Measurements from ENCODE around the gene BRIX1.

DNA sequence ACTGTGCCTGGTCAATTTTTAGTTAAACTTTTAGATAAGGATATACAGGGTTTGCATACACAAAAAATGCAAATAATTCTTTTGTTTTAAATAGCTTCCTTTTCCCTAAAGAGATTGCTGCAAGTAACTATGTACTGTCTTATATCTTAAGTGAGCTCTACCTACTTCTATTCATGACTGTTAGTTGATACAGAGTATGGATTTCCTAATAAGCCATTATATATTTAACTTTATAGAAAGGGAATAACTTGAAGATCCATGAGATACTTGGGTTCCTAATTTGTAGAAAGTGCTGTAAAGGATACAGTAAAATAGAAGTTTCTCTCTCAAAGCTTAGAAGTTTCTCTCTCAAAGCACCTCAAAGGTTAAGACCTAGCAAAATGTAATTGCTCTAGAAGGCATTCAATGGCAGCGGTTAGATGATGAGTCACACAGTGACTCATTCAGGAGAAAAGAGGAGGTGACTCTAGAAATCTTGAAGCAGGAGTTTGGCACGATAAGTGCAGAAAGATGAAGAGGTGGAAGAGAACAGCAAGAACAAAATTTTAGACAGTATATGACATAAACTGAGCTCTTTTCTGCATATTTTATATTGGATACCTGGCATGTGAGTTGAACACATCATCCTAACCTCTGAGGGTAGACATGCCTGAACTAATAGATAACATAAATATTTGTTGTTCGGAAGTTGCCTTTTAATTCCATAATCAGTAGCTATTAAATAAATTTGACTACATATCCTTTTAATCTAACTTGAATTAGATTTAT is 8.4 kb downstream of the BRIX1 start:
- TF ChIP-seq, protein P1, sequence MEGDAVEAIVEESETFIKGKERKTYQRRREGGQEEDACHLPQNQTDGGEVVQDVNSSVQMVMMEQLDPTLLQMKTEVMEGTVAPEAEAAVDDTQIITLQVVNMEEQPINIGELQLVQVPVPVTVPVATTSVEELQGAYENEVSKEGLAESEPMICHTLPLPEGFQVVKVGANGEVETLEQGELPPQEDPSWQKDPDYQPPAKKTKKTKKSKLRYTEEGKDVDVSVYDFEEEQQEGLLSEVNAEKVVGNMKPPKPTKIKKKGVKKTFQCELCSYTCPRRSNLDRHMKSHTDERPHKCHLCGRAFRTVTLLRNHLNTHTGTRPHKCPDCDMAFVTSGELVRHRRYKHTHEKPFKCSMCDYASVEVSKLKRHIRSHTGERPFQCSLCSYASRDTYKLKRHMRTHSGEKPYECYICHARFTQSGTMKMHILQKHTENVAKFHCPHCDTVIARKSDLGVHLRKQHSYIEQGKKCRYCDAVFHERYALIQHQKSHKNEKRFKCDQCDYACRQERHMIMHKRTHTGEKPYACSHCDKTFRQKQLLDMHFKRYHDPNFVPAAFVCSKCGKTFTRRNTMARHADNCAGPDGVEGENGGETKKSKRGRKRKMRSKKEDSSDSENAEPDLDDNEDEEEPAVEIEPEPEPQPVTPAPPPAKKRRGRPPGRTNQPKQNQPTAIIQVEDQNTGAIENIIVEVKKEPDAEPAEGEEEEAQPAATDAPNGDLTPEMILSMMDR (optimal IDR thresholded peaks at IDR 0.05 in 1 of 3, IDR thresholded peaks at IDR 0.05 in 1 of 3, conservative IDR thresholded peaks at IDR 0.05 in 1 of 3; ENCODE audit: extremely low read depth in 1 of 3, insufficient read depth in 2 of 3, low read length in 3 of 3): no peak
- TF ChIP-seq EZH2 (IDR thresholded peaks at IDR 0.05; ENCODE audit: low read length): no peak

Data from keratinocyte (primary cell).